Esophagus muscularis mucosa (tissue), 3 donors: ENCODE results near the gene CAPS2.

Source experiments
- POLR2A ChIP-seq: fragments of 450-650 bp; IDR thresholded peaks from one replicate; pipeline ENCODE4 v1.6.1; 2017; ENCODE audit warnings: antibody characterized with exemption, moderate library complexity, mild to moderate bottlenecking, low read depth
- POLR2AphosphoS5 ChIP-seq, 2 donors: sonication (generic); formaldehyde crosslinking; IDR thresholded peaks; one replicate each; pipeline ENCODE4 v1.6.1; 2017; ENCODE audit warnings: antibody characterized with exemption in 2 of 2
- TF ChIP-seq, protein P1 (sequence below), 3 experiments: fragments of 200-600 bp in 2 of 3; fragments of 450-650 bp in 1 of 3; sonication (generic) in 2 of 3; IDR thresholded peaks; one replicate each; pipeline ENCODE4 v1.5.1; 2017 to 2019; ENCODE audit warnings: antibody characterized with exemption in 3 of 3, mild to moderate bottlenecking in 2 of 3, moderate library complexity in 1 of 3

DNA sequence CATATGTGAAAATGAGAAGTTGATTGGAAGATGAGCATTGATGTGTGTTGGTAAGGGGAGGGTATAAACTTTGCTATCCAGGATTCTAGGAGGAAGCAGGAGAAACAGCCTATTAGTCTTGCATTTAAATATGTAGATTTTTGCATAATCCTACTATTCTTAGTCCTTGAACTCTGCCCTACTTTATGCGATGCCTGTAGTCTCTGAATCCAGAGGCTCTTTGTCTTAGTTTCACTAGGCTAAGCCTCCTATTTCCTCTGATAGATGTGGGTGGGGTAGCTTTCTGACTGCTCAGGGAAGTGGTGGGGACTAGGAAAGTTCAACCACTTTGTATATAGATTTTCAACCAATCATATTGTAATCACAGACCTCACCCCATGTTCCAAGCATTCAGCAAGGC, 71.0 kb downstream of the CAPS2 start:
- TF ChIP-seq, protein P1, sequence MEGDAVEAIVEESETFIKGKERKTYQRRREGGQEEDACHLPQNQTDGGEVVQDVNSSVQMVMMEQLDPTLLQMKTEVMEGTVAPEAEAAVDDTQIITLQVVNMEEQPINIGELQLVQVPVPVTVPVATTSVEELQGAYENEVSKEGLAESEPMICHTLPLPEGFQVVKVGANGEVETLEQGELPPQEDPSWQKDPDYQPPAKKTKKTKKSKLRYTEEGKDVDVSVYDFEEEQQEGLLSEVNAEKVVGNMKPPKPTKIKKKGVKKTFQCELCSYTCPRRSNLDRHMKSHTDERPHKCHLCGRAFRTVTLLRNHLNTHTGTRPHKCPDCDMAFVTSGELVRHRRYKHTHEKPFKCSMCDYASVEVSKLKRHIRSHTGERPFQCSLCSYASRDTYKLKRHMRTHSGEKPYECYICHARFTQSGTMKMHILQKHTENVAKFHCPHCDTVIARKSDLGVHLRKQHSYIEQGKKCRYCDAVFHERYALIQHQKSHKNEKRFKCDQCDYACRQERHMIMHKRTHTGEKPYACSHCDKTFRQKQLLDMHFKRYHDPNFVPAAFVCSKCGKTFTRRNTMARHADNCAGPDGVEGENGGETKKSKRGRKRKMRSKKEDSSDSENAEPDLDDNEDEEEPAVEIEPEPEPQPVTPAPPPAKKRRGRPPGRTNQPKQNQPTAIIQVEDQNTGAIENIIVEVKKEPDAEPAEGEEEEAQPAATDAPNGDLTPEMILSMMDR (IDR thresholded peaks at IDR 0.05): no peak
- TF ChIP-seq POLR2A (no peak), POLR2AphosphoS5 (IDR thresholded peaks at IDR 0.05) (no peak)
